ENCODE results near the gene OSM.

The OSM gene

DNA sequence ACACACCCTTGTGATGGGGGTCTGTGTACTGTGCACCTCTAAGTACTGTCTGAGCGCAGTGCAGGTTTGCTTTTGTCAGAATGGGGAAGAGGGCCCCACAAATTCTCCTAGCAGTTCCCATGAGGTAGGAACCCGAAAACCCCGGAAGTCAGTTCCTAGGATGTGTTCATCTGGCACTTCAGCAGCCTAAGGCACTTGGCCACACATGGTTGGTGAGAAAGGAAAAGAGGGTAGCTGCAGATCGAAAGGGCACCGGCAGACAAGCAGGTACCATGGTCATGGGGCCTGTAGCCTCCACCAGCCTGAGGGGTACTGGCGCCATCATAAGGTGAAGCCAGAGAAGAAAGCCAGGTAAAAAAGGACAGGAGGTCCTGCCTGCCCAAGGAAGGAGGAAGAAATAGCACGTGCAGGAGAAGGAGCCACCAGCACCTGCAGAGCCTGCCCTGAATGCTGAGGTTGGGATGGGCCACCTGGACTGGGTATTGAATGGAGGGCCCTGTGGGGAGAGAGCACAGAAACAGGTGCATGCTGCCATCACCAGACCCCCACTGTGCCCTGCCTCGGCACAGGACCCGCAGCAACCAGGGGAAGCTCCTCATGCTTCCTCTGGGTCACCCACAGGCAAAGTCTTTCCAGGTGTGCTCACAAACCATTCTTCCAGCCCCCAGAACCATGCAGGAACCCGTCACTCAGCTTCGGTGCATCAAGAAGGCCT is 30.8 kb upstream of the OSM start:
- DNase-seq: no peak

DNA sequence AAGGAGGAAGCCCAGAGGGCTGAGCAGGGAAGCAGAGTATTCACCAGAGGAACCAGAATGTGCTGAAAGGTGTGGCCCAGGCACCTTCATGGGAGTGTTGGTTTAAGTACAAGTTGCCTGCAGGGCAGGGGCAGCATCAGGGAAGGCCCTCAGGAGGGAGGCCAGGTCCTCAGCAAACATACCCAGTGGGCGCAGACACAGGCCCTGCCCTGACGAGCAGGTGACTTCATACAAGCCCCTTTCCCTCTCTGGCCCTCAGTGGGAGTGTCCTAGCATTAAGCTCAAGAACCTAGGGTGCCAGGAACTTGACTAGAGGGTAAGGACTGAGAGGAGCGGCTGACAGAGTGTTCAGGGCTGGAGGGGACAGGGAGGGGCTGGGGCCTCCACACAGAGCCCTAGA is 30.2 kb upstream of the OSM start:
- no peak for DNase-seq

DNA sequence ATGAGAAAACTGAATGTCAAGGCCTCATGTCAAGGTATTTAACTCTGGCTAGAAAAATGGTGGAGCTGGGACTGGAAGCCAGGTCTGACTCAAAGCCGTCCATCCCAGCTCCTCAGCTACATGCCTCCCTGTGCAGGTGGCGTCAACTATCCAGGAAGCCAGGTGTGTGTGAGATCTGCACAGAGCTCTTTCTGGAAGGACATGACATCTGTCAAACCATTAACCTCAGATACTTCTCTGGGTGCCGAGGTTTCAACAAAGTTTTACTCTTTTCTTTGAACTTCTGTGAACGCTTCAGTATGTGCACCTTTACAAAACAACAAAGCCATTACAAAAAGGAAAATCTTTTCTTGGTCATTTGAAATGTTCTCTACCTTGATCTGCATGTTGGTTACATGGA is 29.7 kb upstream of the OSM start:
- DNase-seq: no peak

DNA sequence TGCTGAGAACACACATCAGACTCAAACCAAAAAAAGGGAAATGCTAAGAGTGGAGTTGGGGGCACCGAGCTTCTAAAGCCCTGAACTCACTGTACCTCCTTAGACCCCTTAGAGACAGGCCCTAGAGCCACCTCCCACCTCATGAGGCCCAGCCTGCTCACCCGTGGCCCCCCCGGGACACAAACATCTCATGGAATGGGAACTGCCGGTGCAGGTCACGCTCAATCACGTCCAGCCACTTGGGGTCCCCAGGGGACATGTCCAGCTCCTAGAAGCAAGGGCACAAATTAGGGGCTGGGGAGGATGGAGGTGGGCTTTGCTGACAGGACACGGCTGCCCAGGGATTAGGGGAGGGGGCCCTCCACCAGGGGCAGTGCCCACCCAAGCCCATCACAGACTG is 28.9 kb upstream of the OSM start:
- no peak for DNase-seq

DNA sequence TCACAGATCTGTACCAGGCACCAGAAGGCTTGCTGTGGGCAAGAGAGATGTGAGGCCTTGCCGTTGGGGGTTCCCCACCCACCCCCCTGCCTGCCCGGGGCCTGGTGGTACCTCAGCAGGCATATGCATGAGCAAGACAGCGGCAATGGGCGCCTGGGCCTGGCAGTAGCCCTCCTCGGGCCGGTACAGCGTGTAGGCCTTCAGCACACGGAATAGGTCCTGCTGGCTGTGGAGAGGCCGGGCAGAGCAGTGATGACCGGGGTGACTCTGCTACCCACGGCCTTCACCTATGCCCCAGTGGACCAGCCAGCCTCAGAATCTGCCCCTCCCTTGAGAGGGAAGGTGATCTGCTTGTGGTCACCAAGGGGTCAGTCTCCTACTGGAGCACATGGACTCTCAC is 28.2 kb upstream of the OSM start:
- no peak for DNase-seq

DNA sequence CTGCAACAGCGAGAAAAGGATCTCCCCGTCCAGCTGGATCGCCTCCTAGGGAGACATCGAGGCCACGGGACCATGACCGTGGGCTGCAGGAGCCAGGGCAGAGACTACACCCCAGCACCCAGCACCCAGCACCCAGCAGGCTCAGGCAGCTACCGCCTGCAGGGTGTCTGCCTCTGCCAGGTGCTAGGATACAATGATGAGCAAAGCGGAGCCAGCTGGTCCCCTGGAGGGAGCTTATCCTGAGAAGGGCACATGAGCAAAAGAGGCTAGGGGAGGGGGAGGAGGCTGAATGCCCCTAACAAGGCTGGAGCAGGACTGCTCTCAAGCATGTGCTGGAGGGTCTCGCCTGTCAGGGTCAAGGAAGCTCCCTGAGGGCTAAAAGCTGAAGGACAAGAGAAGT is 27.4 kb upstream of the OSM start:
- no peak for DNase-seq

DNA sequence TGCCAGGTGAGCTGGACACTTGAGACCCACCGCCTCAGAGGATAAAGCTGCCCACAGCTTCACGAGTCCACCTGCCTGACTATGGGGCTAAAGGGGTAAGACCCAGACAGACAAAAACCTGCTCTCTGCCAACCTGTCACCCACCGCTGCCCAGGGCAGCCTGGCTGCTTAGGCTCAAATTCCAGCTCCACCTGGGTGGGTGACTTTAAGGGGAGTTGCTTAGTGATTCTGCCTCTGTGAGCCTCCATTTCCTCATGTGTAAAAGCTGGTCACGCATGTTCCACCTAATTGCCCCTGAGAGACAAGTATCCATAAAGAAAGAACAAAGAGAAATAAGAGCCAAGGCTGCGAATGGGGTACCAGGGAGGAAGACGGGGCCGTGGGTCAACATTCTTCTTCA is 26.4 kb upstream of the OSM start:
- DNase-seq: no peak

DNA sequence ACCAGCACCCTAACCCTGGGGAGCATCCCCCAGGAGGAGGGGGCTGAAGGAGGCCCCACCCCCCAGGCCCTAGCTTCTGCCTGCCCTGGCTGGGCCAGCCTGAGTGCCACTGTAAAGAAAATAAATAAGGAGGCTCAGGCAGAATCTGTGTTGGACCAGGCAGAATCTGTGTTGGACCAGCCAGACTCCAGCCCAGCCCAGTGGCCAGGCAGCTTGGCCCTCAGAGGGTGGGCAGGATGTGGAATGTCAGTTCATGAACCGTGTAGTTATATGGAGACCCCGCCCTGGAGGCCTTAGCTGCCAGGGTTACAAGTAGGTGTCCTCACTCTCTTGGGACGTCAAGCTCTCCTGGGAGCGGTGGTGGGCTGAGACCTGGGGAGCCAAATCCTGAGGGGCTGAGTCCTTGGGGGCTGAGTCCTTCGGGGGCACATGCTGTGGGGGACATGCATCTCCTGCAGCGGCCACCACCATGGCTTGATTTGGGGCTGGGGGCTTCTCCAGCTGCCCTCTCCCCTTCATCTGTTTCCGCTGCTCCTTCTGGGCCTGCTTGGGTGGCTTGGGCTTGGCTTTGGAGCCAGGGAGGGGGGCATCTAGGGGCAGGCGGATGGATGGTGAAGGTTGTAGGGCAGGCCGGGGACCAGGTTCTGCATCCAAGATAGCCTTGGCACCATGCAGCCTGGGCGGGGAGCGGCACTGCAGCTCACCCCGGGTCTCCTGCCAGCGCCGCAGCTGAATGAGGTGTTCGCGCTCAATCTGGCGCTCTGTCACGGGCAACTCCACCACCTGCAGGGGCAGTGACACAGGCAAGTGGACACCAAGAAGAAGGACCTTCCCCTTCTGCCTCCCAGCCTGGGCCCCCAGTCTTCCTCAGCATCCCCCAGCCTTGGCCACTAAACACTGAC is 25.7 kb upstream of the OSM start:
- no peak for DNase-seq

DNA sequence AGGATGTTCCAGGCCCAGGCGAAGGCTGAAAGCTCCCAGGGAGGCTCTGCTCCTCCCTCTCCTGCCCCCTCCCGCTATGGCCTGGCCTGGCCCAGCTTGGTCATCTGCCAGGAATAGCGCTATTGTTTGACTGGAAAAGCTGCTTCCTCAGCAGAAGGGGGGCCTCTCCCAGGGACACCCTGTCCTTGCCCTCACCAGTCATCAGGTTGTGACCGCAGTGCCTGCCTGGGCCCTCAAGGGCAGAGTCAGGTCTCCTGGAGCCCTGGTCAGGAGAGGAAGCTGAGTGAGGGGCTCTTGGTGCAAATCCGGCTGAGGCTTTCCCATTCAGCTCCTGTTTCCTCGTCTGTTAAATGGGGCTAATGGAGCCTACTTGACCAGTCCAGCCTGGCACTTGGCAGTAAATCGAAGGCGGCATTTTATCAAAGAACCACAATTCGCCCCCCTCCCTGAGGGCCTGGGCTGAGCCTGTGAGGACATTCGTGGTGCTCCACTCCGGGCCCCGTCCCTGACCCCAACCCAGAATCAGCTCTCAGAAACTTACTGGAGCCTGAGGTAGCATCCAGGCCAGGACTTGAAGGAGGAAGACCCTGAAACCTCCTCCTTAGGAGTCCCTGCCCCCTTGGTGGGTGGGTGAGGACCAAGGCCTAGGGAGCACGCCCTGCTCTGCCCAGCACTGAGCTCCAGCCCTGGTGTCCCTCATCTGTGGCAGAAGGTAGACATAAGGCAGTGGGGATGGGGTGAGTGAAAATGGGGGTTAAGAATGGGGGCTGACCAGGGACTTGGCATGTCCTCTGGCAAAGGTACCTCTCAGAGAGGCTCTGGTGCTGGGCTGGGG is 24.6 kb upstream of the OSM start:
- no peak for DNase-seq

DNA sequence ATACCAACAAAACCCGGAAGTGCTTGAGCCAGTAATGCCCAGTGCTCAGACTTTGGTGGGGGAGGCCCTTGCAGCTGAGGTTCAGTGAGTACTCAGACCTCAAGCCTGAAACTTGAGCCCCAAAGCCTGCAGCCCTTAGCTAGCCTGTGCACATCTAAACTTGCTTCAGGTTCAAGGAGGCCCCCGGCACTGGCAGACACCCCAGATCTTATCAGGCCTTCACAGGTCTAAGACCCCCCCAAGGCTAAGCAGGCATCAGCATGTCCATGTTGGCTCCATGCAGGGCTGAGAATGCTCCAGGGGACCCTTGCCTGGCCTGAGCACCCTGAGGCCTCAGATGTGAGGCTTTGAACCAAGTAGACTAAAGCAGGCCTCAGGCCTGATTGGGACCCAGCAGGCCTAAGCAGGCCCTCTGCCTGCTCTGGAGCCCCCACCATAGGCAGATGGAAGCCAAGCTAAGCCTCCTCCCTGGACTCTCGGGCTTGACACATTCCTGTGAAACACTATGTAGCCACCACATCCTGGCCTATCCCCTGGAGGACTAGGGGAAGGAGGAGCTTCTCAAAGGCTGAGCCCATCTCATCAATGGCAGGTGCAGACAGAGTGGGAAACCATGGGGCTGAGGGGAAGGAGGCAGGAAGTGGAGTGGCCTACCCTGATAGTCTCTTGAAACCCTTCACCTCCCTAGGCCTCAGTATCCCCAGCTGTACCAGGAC is 23.8 kb upstream of the OSM start:
- no peak for DNase-seq

DNA sequence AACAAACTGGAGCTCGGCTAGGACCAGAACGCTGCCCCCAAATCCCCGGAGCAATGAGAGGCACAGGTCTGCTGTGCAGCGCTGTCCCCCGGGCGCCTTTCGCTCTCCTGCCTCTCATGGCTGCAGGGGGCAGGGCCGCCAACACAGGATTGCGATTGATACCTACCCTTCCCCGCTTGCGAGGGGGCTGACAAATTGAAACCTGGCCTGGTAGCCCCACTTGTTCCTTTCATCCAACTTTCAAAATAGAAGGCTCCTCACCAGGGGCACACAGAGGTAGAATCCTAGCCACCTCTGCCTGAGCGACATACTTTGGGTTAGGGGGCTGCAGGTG is 23.3 kb upstream of the OSM start:
- DNase-seq: no peak

DNA sequence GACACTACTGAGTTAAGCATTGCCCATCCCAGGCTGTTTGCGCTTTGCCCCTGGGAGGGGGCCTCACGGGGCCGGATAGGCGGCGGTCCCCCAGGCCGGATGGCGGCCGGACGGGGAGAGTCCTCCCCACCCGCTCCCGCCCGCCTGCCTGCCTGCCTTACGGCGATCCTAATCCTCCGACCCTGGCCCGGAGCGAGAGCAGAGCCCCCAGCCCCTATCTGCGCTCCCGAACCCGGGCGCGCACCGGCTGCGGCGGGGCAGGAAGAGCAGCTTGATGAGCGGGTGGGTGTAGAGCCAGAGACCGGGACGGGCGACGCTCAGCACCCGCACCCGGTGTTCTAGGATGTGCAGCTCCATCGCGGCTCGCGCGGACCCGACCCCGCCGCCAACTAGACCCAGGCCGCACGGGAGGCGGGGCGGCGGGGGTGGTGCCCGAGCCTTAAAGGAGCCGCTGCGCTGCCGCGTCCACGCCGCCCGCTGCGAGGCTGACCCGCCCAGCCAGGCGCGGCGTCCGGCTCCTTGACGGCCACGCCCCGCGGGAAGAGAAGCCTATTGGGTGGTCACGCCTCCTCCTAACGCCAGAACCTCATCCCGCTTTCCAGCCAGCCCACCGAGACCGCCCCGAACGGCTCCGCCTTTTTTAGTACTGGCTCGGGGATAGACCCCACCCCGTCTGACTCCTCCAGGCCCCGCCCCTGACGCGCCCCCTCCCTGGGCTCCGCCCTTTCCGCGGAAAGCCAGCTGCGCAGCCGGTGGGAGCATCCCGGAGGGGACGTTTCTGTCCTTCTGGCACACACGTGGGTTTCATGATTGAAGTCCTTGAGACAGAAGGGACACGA is 22.7 kb upstream of the OSM start, which contains the start of gene CASTOR1:
Gene CASTOR1 (minus strand): TSS at position 365 of the 839 bp plus-strand sequence. CDS start 8 bp downstream, at position 357.
- peak; percentile 4 for DNase-seq

DNA sequence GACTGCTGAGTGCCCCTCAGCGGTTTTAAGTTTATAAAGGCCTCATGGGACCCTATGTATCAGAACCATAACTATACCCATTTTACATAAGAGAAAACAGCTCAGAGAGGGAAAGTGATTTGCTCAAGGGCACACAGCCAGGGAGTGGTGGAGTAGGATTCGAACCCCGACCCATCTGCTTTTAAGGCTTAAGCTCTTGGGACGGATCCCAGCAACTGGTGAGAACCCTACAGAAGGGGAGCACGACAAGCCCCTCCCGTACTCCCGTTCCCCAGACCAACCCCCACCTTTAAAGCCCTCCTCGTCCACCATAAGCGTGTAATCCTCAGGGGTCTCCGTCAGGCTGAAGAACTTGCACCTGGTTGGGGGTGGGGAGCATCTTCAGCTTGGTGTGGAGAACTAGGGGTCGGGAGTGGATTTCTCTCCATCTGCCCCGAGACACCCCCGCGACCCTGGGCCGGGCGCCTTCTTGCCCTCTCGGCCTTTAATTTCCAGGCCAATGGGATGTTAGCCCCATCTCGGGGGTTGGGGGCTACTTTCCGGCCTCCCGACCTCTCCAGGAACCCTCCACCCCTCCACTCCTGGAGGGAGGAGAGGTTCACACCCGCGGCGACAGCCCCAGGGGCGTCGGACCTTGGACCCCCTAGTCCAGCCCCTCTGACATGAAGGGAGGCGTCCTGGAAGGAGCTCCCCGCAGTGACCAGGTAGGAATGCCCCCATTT is 21.9 kb upstream of the OSM start:
- no peak for DNase-seq

DNA sequence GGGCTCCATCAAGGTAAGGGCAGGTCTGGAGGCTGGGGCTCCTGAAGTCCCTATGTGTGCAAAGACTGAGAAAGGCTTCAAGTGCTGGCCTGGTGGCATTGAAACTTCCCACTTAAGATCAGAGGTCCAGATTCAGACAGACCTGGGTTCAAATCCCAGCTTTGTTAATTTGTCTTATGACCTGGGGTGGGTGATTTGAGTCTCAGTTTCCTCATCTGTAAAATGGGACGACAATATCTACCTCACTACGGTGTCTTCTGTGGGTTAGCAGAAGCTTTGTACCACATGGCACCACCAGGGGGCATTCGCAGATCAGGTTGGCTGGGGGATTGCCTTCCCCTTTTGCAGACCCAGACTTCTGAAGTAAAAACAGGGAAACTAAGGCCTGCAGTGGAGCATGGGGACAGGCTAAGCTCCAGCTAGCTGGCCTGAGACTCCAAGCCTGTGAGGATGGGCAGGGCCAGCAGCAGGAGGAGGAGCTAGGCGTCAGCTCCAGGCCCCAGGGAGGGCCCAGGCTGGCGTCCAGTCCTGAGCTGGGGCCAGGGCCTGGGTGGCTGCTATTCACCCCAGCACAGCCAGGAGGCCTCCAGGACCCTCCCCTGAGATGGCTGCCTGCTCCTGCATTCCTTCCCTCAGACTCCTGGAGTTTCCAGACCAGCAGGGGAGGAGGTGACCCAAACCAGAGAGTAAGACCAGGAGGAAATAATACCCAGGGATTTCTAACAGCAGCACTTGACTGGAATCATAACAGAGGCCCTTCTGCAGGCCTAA is 21.2 kb upstream of the OSM start:
- peak; percentile 36 for DNase-seq

DNA sequence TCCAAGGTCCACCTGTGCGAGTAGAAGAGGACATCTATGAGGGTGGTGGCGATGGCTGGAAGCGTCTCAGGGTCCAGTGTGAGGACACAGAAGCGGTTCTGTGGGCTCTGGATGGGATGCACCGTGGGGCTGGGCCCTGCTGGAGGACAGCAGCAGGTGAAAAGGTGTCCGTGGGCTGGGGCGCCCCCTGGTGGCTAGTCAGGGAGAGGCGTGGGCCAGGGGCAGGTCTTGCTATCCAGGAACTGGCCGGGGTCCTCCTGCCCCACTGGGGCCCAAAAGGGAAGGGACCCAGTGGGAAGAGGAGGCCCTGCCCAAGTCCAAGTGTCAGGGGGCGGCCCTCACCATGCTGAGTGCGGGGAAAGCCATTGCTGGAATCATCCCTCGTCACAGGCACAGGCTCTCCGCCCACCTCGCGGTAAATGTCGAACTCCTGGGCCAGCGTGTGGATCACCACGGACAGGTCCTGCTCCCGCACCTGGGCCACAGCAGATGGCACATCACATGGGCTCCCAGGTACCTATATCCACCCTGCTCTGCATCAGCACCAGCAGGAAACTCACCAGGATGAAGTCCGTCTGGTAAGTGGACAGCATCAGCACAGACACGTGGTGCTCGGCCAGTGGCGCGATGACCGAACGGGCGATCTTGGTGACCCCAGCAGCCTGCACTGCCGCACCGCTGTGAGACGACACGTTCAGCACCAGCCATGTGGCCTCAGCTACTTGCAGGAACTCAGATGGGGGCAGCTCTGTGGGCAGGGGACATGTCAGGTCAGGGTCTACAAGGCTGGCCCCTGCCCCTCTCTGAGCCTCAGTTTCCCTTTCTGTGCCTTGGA is 20.4 kb upstream of the OSM start:
- DNase-seq: peak; percentile 51

DNA sequence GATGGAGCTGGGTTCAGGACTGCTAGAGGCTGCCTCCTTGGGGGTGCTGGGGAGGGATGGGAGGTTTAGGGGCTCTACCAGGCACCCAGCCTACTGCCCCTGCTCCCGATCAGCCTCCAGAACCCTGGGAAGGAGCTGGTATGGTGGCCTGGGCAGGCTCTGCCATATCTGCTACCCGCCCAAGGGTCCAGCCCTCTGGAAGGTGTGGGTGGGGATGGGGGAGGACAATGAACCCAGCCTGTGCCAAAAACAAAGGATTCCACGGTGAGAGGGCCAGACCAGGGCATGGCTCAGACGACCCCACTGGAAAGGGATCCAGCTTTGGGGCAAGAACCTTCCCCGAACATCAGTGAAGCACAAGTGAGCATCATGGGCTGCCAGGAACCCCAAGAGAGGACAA is 19.7 kb upstream of the OSM start:
- DNase-seq: no peak

DNA sequence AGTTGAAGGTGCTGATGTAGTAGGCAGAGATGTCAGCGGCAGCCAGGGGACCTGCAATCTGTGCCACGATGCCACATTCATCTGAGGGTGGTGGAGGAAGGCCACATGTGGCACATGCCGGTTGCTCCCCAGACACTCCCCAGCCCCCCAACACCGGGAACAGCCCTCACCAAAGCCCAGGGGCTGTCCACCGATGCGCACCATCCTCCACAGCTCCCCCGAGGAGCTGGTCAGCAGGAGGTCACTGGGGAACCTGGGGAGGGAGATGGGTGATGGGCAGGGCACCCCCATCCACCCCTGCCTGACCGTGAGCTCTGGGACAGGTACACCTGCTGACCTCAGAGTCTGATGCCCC is 19.2 kb upstream of the OSM start:
- DNase-seq: no peak

DNA sequence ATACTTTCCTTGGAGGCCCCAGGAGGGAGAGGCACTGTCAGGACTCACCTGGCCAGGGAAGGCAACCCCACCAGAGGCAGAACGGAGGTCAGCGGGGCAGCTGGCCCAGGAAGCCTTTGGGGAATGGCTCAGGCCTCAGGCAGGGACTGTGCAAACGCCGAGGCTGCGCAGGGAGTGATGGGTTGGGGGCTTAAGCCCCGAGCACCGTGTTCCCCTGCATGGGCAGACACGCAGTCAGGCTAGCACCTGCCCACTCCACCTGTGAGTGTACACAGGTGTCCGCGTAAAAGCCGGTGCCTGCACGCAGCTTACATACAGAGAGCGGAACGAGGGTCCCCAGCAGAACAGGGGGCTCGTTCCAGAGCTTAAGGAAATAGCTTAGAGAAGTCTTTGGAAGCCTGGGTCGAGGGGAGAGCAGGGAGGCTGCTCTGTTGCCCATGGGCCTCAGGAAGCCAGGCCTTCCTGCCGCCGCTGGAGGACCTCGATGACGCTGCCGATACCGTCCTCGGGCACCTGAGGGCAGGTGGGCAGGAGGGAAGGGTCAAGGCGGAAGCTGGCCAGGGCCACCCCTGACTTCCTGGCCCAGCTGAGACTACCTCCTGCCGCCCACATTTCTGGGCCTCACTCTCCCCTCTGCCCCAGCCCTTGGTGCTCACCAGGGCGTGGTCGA is 18.7 kb upstream of the OSM start:
- DNase-seq: no peak

DNA sequence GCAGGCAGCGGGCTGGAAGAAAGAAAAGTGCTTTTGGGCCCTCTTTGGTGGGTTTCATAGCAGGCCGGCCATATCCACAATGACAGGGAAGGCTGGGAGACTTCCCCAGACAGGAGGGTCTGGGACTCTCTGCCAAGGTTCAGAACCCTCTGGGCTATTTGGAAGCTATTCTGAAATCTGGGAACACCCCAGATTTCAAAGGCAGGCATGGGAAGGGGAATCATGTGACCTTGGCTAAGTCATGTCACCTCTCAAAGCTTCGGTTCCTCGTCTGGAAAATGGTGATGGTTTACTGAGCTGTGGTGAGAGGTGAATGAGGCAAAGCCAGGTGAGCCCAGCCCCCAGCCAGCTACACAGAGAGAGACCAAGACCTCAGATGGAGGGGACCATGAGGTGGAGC is 18.0 kb upstream of the OSM start:
- DNase-seq: no peak

Data from NK-92 treated with Interleukin-12 subunit alpha and Interleukin-12 subunit beta, amount 100 ng/mL, for 24 hours (cell line).